ENCODE data around the gene EGFL7.

- TF ChIP-seq POLR2A (IDR thresholded peaks at IDR 0.05) (no peak), CTCF (IDR thresholded peaks at IDR 0.05) (peak; percentile 68 to 82 (median 72))
These were observed 31.4 kb upstream of the EGFL7 start for GRCh38 chr9:136631038-136632000.

All from vagina (tissue), 2 donors.